Tibial artery (tissue), 4 donors: ENCODE data around the gene TMPRSS6.

Experiments
- DNase-seq, 2 donors: peaks; one replicate each; pipeline ENCODE4 v3.0.0-alpha.2; 2019
- H3K27ac ChIP-seq, 2 donors: fragments of 200-600 bp; sonication (generic) in 1 of 2; 1 replicate in 1 of 2; 2 replicates in 1 of 2; pipeline ENCODE4 v1.5.1; 2018 to 2019; ENCODE audit warnings: mild to moderate bottlenecking in 1 of 2
- H3K27me3 ChIP-seq, 2 donors: fragments of 200-600 bp; sonication (generic) in 1 of 2; one replicate each; pipeline versions ENCODE4 v1.5.1 to v1.6.0; 2016 to 2019
- H3K36me3 ChIP-seq, 3 donors: fragments of 200-600 bp; sonication (generic) in 2 of 3; one replicate each; pipeline ENCODE4 v1.5.1; 2016 to 2019; ENCODE audit warnings: mild to moderate bottlenecking in 2 of 3
- H3K4me1 ChIP-seq, 4 donors: fragments of 200-600 bp; sonication (generic) in 2 of 4; 1 replicate in 3 of 4; 2 replicates in 1 of 4; pipeline ENCODE4 v1.5.1; 2016 to 2019
- H3K4me3 ChIP-seq, 2 donors: fragments of 200-600 bp; sonication (generic) in 1 of 2; 1 replicate in 1 of 2; 2 replicates in 1 of 2; pipeline ENCODE4 v1.5.1; 2018 to 2019; ENCODE audit warnings: mild to moderate bottlenecking in 2 of 2
- H3K9me3 ChIP-seq, 3 donors: fragments of 200-600 bp; sonication (generic) in 1 of 3; one replicate each; pipeline ENCODE4 v1.5.1; 2016 to 2019
- intact Hi-C: fragments of 100-400 bp; cut with DNase I; formaldehyde crosslinking; loops from one replicate; pipeline ENCODE4 v1.15.0; 2023; ENCODE audit warnings: low total_unique reads
- TF ChIP-seq, protein P1 (sequence below), 2 experiments: fragments of 200-600 bp in 1 of 2; fragments of 450-650 bp in 1 of 2; IDR thresholded peaks; one replicate each; pipeline ENCODE4 v1.5.1; 2017 to 2019; ENCODE audit warnings: antibody characterized with exemption in 2 of 2, mild to moderate bottlenecking in 1 of 2, moderate library complexity in 1 of 2

The TMPRSS6 gene

DNA sequence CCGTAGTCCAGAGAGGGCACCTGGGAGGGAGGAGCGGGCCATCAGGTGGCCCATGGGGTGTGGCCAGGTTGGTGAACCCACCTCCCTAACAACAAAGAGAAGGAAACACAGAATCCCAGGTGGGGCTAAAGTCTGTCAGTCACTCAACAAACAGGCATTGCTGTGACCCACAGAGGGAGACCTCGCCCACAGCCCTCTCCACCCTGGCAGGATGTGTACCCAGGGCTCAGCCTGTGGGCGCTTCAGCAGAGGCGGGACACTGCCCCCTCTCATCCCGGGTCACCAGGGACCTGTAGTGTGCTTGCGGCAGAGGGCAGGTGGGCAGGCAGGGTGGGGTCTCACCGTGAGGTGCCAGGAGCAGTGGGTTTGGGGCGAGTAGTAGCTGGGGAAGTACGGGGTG, 25.1 kb downstream of the TMPRSS6 start:
- intact Hi-C loops: no loop called here
- Histone ChIP-seq H3K9me3 (no peaks in the 10 kb centered on the region), H3K4me3 (no peak overlapping the region), H3K27ac (no peak overlapping the region), H3K4me1 (no peaks in the 10 kb centered on the region), H3K36me3 (no peaks in the 10 kb centered on the region), H3K27me3 (peaks cover 0 to 79% of the 10 kb centered on the region in 2 donors)
- DNase-seq: no peak
- TF ChIP-seq, protein P1, sequence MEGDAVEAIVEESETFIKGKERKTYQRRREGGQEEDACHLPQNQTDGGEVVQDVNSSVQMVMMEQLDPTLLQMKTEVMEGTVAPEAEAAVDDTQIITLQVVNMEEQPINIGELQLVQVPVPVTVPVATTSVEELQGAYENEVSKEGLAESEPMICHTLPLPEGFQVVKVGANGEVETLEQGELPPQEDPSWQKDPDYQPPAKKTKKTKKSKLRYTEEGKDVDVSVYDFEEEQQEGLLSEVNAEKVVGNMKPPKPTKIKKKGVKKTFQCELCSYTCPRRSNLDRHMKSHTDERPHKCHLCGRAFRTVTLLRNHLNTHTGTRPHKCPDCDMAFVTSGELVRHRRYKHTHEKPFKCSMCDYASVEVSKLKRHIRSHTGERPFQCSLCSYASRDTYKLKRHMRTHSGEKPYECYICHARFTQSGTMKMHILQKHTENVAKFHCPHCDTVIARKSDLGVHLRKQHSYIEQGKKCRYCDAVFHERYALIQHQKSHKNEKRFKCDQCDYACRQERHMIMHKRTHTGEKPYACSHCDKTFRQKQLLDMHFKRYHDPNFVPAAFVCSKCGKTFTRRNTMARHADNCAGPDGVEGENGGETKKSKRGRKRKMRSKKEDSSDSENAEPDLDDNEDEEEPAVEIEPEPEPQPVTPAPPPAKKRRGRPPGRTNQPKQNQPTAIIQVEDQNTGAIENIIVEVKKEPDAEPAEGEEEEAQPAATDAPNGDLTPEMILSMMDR (IDR thresholded peaks at IDR 0.05): no peak

DNA sequence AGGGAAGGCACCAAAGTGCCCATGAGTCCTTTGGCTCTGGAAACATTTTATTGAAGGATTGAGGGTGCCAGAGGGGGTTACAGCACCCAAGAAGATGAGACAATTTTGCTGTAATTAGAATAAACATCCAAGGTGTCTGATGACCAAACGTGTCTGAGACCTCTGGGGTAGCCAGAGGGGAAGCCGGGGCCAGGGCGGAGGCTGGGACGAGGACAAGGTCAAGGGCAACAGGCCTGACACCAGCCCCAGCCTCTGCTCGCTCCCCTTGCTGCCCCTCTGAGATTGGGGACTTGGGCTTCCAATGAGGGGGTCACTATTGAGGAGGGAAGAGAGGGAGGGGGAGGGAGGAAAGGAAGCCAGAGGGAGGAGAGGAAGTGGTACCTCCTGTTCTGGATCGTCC, 25.6 kb downstream of the TMPRSS6 start:
- H3K36me3 ChIP-seq: no peaks in the 10 kb centered on the region
- no peaks in the 10 kb centered on the region for H3K4me1 ChIP-seq
- no peak for DNase-seq
- no peaks in the 10 kb centered on the region for H3K9me3 ChIP-seq
- TF ChIP-seq, protein P1 (IDR thresholded peaks at IDR 0.05): no peak
- peaks cover 0 to 78% of the 10 kb centered on the region in 2 donors for H3K27me3 ChIP-seq
- intact Hi-C loops: no loop called here
- no peak overlapping the region for H3K4me3 ChIP-seq
- H3K27ac ChIP-seq: no peak overlapping the region

DNA sequence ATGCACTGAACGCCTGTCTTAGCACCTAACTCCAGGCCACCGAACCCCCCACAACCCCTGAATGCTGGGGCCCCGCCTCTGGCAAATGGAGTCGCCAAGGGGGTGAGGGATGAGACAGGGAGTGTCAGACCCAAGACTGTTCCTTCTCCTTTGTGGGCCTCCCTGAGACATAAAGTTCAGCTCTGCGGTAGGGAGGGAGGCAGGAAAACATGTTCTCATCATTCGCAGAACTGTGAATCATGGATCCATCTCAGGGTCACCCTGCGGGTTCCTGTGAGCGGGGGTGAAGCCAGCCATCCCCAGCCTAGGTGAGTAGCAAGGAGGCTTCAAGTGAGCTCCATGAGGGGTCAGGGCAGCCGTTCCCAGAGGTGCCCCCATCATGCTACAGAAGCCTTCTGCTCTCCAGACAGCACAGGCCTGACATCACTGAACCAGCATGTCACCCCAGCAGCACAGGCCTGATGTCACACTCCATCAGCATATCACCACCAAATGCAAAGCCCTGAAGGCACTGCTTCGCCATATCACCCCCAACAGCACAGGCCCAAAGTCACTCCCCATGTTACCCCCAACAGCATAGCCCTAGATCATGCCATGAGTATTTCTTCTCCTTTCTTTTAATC, 27.2 kb downstream of the TMPRSS6 start:
- Histone ChIP-seq H3K4me1 (no peaks in the 10 kb centered on the region), H3K27me3 (peaks cover 0 to 71% of the 10 kb centered on the region in 2 donors), H3K9me3 (no peaks in the 10 kb centered on the region), H3K36me3 (no peaks in the 10 kb centered on the region), H3K4me3 (no peak overlapping the region), H3K27ac (no peak overlapping the region)
- intact Hi-C loops: no loop called here
- no peak for DNase-seq
- TF ChIP-seq, protein P1 (IDR thresholded peaks at IDR 0.05): no peak

DNA sequence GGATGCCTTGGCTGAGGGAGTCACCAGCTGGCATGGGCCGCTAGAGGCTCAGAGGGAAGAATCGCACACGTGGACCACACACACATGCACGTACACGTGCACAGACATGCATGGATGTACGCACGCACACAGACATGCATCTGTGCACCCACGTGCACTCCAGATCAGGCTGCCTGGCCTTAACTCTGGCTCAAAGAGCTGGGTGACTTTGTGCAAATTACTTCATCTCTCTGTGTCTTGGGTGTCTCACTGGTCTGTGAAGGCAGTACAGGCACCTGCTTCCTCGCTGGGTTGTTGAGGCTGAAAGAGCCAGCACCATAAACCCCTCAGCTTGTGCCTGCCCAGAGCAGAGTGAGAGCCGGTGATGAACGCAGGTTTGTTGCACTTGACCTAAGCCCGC, 28.7 kb downstream of the TMPRSS6 start:
- DNase-seq: no peak
- H3K4me3 ChIP-seq: no peak overlapping the region
- TF ChIP-seq, protein P1 (IDR thresholded peaks at IDR 0.05): no peak
- no peaks in the 10 kb centered on the region for H3K9me3 ChIP-seq
- no peak overlapping the region for H3K27ac ChIP-seq
- no peaks in the 10 kb centered on the region for H3K36me3 ChIP-seq
- no peaks in the 10 kb centered on the region for H3K4me1 ChIP-seq
- intact Hi-C loops: no loop called here
- peaks cover 0 to 69% of the 10 kb centered on the region in 2 donors for H3K27me3 ChIP-seq

DNA sequence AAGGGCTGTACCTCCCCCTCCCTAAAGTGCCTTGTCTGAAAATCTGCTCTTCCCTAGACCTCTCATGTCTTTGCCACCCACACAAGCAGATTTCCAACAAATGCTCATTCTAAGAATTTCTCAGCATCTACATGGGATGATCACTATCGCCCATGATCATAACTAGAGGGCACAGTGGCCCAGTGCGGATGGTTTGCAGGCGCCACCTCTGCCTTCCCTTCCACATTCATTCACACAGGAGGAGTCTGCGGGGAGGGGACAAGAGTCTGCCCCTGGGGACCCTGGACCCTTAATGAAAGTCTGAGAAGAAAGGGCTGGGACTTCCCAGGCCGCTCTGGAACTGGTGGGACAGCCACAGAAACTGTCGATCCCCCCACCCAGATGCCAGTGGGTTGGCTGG, 29.1 kb downstream of the TMPRSS6 start:
- intact Hi-C loops: no loop called here
- Histone ChIP-seq H3K27me3 (peaks cover 0 to 66% of the 10 kb centered on the region in 2 donors), H3K4me1 (no peaks in the 10 kb centered on the region), H3K4me3 (no peak overlapping the region), H3K36me3 (no peaks in the 10 kb centered on the region), H3K27ac (no peak overlapping the region), H3K9me3 (no peaks in the 10 kb centered on the region)
- DNase-seq: no peak
- TF ChIP-seq, protein P1 (IDR thresholded peaks at IDR 0.05): no peak
